Esophagus (tissue), 2 donors: ENCODE results near the gene EPC2. TPM values are rescaled to one million over a fixed set of nuclear protein-coding genes. Genes with fewer than 3 reads are reported as not detected.
A peak's percentile ranks its signal among the peaks of the same experiment; 100 is the strongest.

Source experiments
- H3K27ac ChIP-seq, 2 donors: one replicate each; pipeline ENCODE4 v1.5.1; 2013; ENCODE audit warnings: low read depth in 2 of 2, mild to moderate bottlenecking in 2 of 2, inconsistent platforms in 1 of 2, low read length in 1 of 2, moderate library complexity in 1 of 2
- H3K27me3 ChIP-seq, 2 donors: one replicate each; pipeline ENCODE4 v1.6.1; 2013; ENCODE audit warnings: low read length in 2 of 2, control low read depth in 1 of 2, mild to moderate bottlenecking in 1 of 2; ENCODE audit not compliant: insufficient read depth in 2 of 2, control insufficient read depth in 1 of 2
- H3K36me3 ChIP-seq, 2 donors: one replicate each; pipeline ENCODE4 v1.6.1; 2013; ENCODE audit warnings: low read length in 1 of 2; ENCODE audit not compliant: control insufficient read depth in 2 of 2, insufficient read depth in 2 of 2
- H3K4me1 ChIP-seq, 2 donors: one replicate each; pipeline ENCODE4 v1.6.1; 2013; ENCODE audit warnings: low read length in 1 of 2; ENCODE audit not compliant: control insufficient read depth in 2 of 2, insufficient read depth in 2 of 2
- H3K4me3 ChIP-seq, 2 donors: one replicate each; pipeline ENCODE4 v1.5.1; 2013; ENCODE audit warnings: low read length in 2 of 2, mild to moderate bottlenecking in 2 of 2, low read depth in 1 of 2, moderate library complexity in 1 of 2
- H3K9me3 ChIP-seq, 2 donors: one replicate each; pipeline ENCODE4 v1.6.1; 2013; ENCODE audit warnings: mild to moderate bottlenecking in 2 of 2, low read depth in 1 of 2, low read length in 1 of 2, moderate library complexity in 1 of 2; ENCODE audit not compliant: control insufficient read depth in 2 of 2, insufficient read depth in 1 of 2
- WGBS, 2 donors: extraction: QIAGEN DNeasy Blood & Tissue Kit; methylation state at CpG; one replicate each; pipeline ENCODE4 v1.1.7; 2013; 5-methylcytosine and 5-hydroxymethylcytosine counted together
- polyA plus RNA-seq, 2 donors: library from polyadenylated mRNA; stranded (reverse); fragments of 200-250 nt; gene quantifications; one replicate each; pipeline ENCODE4 v1.2.3, GENCODE V29; 2013
- donor health status: healthy with polysubstance abuse.
- donor health status: Bipolar disorder and iron deficiency.

EPC2 gene
- polyA plus RNA-seq, 2 donors = 3.4 to 6.1 TPM

GRCh38 chr2:148813603-148814065, 169.1 kb downstream of the EPC2 start:
- Histone ChIP-seq H3K36me3 (no peaks in the 10 kb centered on the region), H3K4me1 (peaks cover 3 to 11% of the 10 kb centered on the region in 2 donors), H3K27ac (no peak overlapping the region), H3K27me3 (no peaks in the 10 kb centered on the region), H3K9me3 (peaks cover 0 to 2% of the 10 kb centered on the region in 2 donors), H3K4me3 (no peak overlapping the region)
- WGBS, 2 donors = 72 to 76% methylated on average over 11 of the region's 11 CpGs

GRCh38 chr2:148814143-148814859, 169.8 kb downstream of the EPC2 start:
- WGBS, 2 donors = 45 to 50% methylated on average over 6 of the region's 6 CpGs
- peaks cover 3 to 11% of the 10 kb centered on the region in 2 donors for H3K4me1 ChIP-seq
- no peak overlapping the region for H3K27ac ChIP-seq
- H3K27me3 ChIP-seq = no peaks in the 10 kb centered on the region
- no peaks in the 10 kb centered on the region for H3K36me3 ChIP-seq
- peaks cover 0 to 2% of the 10 kb centered on the region in 2 donors for H3K9me3 ChIP-seq
- H3K4me3 ChIP-seq = no peak overlapping the region

GRCh38 chr2:148814860-148815419, 170.4 kb downstream of the EPC2 start:
- no peaks in the 10 kb centered on the region for H3K27me3 ChIP-seq
- H3K27ac ChIP-seq = no peak overlapping the region
- H3K9me3 ChIP-seq = peaks cover 0 to 2% of the 10 kb centered on the region in 2 donors
- 50 to 53% methylated on average over 7 of the region's 7 CpGs for WGBS, 2 donors
- no peak overlapping the region for H3K4me3 ChIP-seq
- H3K36me3 ChIP-seq = no peaks in the 10 kb centered on the region
- H3K4me1 ChIP-seq = peaks cover 3 to 11% of the 10 kb centered on the region in 2 donors

GRCh38 chr2:148816176-148816575, 171.6 kb downstream of the EPC2 start:
- no peak overlapping the region for H3K27ac ChIP-seq
- peaks cover 3 to 11% of the 10 kb centered on the region in 2 donors for H3K4me1 ChIP-seq
- 91 to 92% methylated on average over 6 of the region's 6 CpGs for WGBS, 2 donors
- H3K27me3 ChIP-seq = no peaks in the 10 kb centered on the region
- no peak overlapping the region for H3K4me3 ChIP-seq
- H3K36me3 ChIP-seq = no peaks in the 10 kb centered on the region
- peaks cover 0 to 2% of the 10 kb centered on the region in 2 donors for H3K9me3 ChIP-seq

GRCh38 chr2:148817210-148817708, 172.7 kb downstream of the EPC2 start:
- peak overlapping the region in 1 of 2 donors; percentile 15 for H3K4me3 ChIP-seq
- WGBS, 2 donors = 18 to 21% methylated on average over 8 of the region's 8 CpGs
- peaks cover 0 to 2% of the 10 kb centered on the region in 2 donors for H3K9me3 ChIP-seq
- H3K27ac ChIP-seq = no peak overlapping the region
- H3K36me3 ChIP-seq = no peaks in the 10 kb centered on the region
- H3K27me3 ChIP-seq = no peaks in the 10 kb centered on the region
- peaks cover 3 to 8% of the 10 kb centered on the region in 2 donors for H3K4me1 ChIP-seq

GRCh38 chr2:148819019-148819585, 174.6 kb downstream of the EPC2 start:
- no peak overlapping the region for H3K4me3 ChIP-seq
- no peaks in the 10 kb centered on the region for H3K27me3 ChIP-seq
- H3K9me3 ChIP-seq = no peaks in the 10 kb centered on the region
- peaks cover 0 to 2% of the 10 kb centered on the region in 2 donors for H3K4me1 ChIP-seq
- no peaks in the 10 kb centered on the region for H3K36me3 ChIP-seq
- WGBS, 2 donors = 57 to 60% methylated on average over 4 of the region's 4 CpGs
- no peak overlapping the region for H3K27ac ChIP-seq

- 76 to 94% methylated on average over 1 of the region's 1 CpG for WGBS, 2 donors
- no peak overlapping the region for H3K27ac ChIP-seq
- H3K4me3 ChIP-seq = no peak overlapping the region
- no peaks in the 10 kb centered on the region for H3K27me3 ChIP-seq
- H3K4me1 ChIP-seq = no peaks in the 10 kb centered on the region
- no peaks in the 10 kb centered on the region for H3K9me3 ChIP-seq
- H3K36me3 ChIP-seq = no peaks in the 10 kb centered on the region
Measured at GRCh38 chr2:148824190-148824589, 179.6 kb downstream of the EPC2 start.

GRCh38 chr2:148826791-148827190, 182.2 kb downstream of the EPC2 start:
- H3K27ac ChIP-seq = no peak overlapping the region
- H3K36me3 ChIP-seq = no peaks in the 10 kb centered on the region
- no peak overlapping the region for H3K4me3 ChIP-seq
- H3K27me3 ChIP-seq = no peaks in the 10 kb centered on the region
- H3K9me3 ChIP-seq = no peaks in the 10 kb centered on the region
- no peaks in the 10 kb centered on the region for H3K4me1 ChIP-seq

GRCh38 chr2:148828941-148829340, 184.4 kb downstream of the EPC2 start:
- 76 to 83% methylated on average over 2 of the region's 2 CpGs for WGBS, 2 donors

More at GRCh38 chr2:148828941-148829340, 184.4 kb downstream of the EPC2 start:
- no peaks in the 10 kb centered on the region for H3K9me3 ChIP-seq
- no peak overlapping the region for H3K27ac ChIP-seq
- no peaks in the 10 kb centered on the region for H3K4me1 ChIP-seq
- no peaks in the 10 kb centered on the region for H3K36me3 ChIP-seq
- no peaks in the 10 kb centered on the region for H3K27me3 ChIP-seq
- H3K4me3 ChIP-seq = no peak overlapping the region
